ENCODE results near the gene OMD. TPM values are rescaled to one million over a fixed set of nuclear protein-coding genes. Genes with fewer than 3 reads are reported as not detected.
A peak's percentile ranks its signal among the peaks of the same experiment; 100 is the strongest.
"Not testable (repeated sequence)": the region's sequence is repeated elsewhere in the genome, so short reads cannot be mapped to it uniquely, and the experiment has no call there.

Gene OMD
- total RNA-seq, 1 donor from 2014 or later: not detected

- no peaks in the 10 kb centered on the region for H3K4me1 Mint-ChIP-seq
These were observed 8.8 kb upstream of the OMD start for GRCh38 chr9:92432972-92433548.

GRCh38 chr9:92432350-92432749 lies 8.1 kb upstream of the OMD start:
- H3K4me1 Mint-ChIP-seq: no peaks in the 10 kb centered on the region
- intact Hi-C loops (cut with micrococcal nuclease): no loop called here
- no peaks in the 10 kb centered on the region for H3K9me3 Mint-ChIP-seq
- H3K27me3 Mint-ChIP-seq: no peaks in the 10 kb centered on the region
- no peak overlapping the region for H3K27ac Mint-ChIP-seq
- no peak overlapping the region for H3K4me3 Mint-ChIP-seq
- DNase-seq: no peak
- H3K36me3 Mint-ChIP-seq (ENCODE audit: low read depth): peaks cover 1% of the 10 kb centered on the region

More at GRCh38 chr9:92432972-92433548, 8.8 kb upstream of the OMD start:
- intact Hi-C loops (cut with micrococcal nuclease): no loop called here
- Mint-ChIP-seq H3K4me3 (no peak overlapping the region), H3K27ac (no peak overlapping the region), H3K9me3 (no peaks in the 10 kb centered on the region), H3K27me3 (no peaks in the 10 kb centered on the region), H3K36me3 (ENCODE audit: low read depth) (peaks cover 1% of the 10 kb centered on the region)
- DNase-seq: no peak

- H3K9me3 Mint-ChIP-seq: no peaks in the 10 kb centered on the region
- no peaks in the 10 kb centered on the region for H3K27me3 Mint-ChIP-seq
- DNase-seq: no peak
- intact Hi-C loops (cut with micrococcal nuclease): no loop called here
- H3K4me3 Mint-ChIP-seq: no peak overlapping the region
- no peaks in the 10 kb centered on the region for H3K4me1 Mint-ChIP-seq
- H3K27ac Mint-ChIP-seq: no peak overlapping the region
- H3K36me3 Mint-ChIP-seq (ENCODE audit: low read depth): peaks cover 1% of the 10 kb centered on the region
These were observed 5.6 kb upstream of the OMD start for GRCh38 chr9:92429836-92430235.

GRCh38 chr9:92426501-92427145 lies 2.4 kb upstream of the OMD start:
- DNase-seq: peak; percentile 40
- intact Hi-C loops (cut with micrococcal nuclease): no loop called here
- Mint-ChIP-seq H3K27ac (no peak overlapping the region), H3K27me3 (no peaks in the 10 kb centered on the region), H3K4me1 (no peaks in the 10 kb centered on the region), H3K36me3 (ENCODE audit: low read depth) (peaks cover 1% of the 10 kb centered on the region), H3K9me3 (no peaks in the 10 kb centered on the region), H3K4me3 (no peak overlapping the region)

- Mint-ChIP-seq H3K27me3 (no peaks in the 10 kb centered on the region), H3K36me3 (ENCODE audit: low read depth) (no peaks in the 10 kb centered on the region), H3K4me3 (no peak overlapping the region), H3K27ac (no peak overlapping the region), H3K4me1 (no peaks in the 10 kb centered on the region), H3K9me3 (no peaks in the 10 kb centered on the region)
- intact Hi-C loops (cut with micrococcal nuclease): no loop called here
- no peak for DNase-seq
These were observed 1.2 kb upstream of the OMD start for GRCh38 chr9:92425474-92425873.

GRCh38 chr9:92423612-92424011 lies 659 bp downstream of the OMD start:
- H3K27me3 Mint-ChIP-seq: no peaks in the 10 kb centered on the region
- DNase-seq: no peak
- H3K36me3 Mint-ChIP-seq (ENCODE audit: low read depth): no peaks in the 10 kb centered on the region
- H3K9me3 Mint-ChIP-seq: no peaks in the 10 kb centered on the region
- H3K4me1 Mint-ChIP-seq: no peaks in the 10 kb centered on the region
- H3K27ac Mint-ChIP-seq: no peak overlapping the region
- no peak overlapping the region for H3K4me3 Mint-ChIP-seq
- intact Hi-C loops (cut with micrococcal nuclease): no loop called here

GRCh38 chr9:92422611-92423338 lies 1.5 kb downstream of the OMD start:
- no peak overlapping the region for H3K4me3 Mint-ChIP-seq
- intact Hi-C loops (cut with micrococcal nuclease): no loop called here
- H3K36me3 Mint-ChIP-seq (ENCODE audit: low read depth): no peaks in the 10 kb centered on the region

GRCh38 chr9:92414566-92414965 lies 9.7 kb downstream of the OMD start:
- H3K4me1 Mint-ChIP-seq: no peaks in the 10 kb centered on the region
- intact Hi-C loops (cut with micrococcal nuclease): no loop called here
- no peaks in the 10 kb centered on the region for H3K9me3 Mint-ChIP-seq
- H3K36me3 Mint-ChIP-seq (ENCODE audit: low read depth): no peaks in the 10 kb centered on the region
- no peak overlapping the region for H3K27ac Mint-ChIP-seq
- no peak for DNase-seq
- no peak overlapping the region for H3K4me3 Mint-ChIP-seq
- no peaks in the 10 kb centered on the region for H3K27me3 Mint-ChIP-seq

More at GRCh38 chr9:92422611-92423338, 1.5 kb downstream of the OMD start:
- Mint-ChIP-seq H3K9me3 (no peaks in the 10 kb centered on the region), H3K27me3 (no peaks in the 10 kb centered on the region), H3K4me1 (no peaks in the 10 kb centered on the region), H3K27ac (no peak overlapping the region)
- DNase-seq: no peak

- H3K27ac Mint-ChIP-seq; intact Hi-C loops (cut with micrococcal nuclease); H3K9me3 Mint-ChIP-seq; H3K4me3 Mint-ChIP-seq; DNase-seq; H3K27me3 Mint-ChIP-seq; H3K36me3 Mint-ChIP-seq (ENCODE audit: low read depth): not testable (repeated sequence)
- H3K4me1 Mint-ChIP-seq: peaks cover 11% of the 10 kb centered on the region
These were observed 13.1 kb downstream of the OMD start for GRCh38 chr9:92411157-92411556.

- H3K4me3 Mint-ChIP-seq: no peak overlapping the region
- H3K27me3 Mint-ChIP-seq: no peaks in the 10 kb centered on the region
- peaks cover 2% of the 10 kb centered on the region for H3K36me3 Mint-ChIP-seq (ENCODE audit: low read depth)
These were observed 15.4 kb downstream of the OMD start for GRCh38 chr9:92408747-92409478.

GRCh38 chr9:92407818-92408217 lies 16.5 kb downstream of the OMD start:
- H3K4me1 Mint-ChIP-seq: peaks cover 20% of the 10 kb centered on the region
- H3K4me3 Mint-ChIP-seq: no peak overlapping the region
- no peak overlapping the region for H3K27ac Mint-ChIP-seq
- H3K27me3 Mint-ChIP-seq: no peaks in the 10 kb centered on the region
- no peaks in the 10 kb centered on the region for H3K9me3 Mint-ChIP-seq
- peaks cover 2% of the 10 kb centered on the region for H3K36me3 Mint-ChIP-seq (ENCODE audit: low read depth)
- intact Hi-C loops (cut with micrococcal nuclease): no loop called here
- no peak for DNase-seq

More at GRCh38 chr9:92408747-92409478, 15.4 kb downstream of the OMD start:
- DNase-seq: no peak
- Mint-ChIP-seq H3K27ac (no peak overlapping the region), H3K9me3 (no peaks in the 10 kb centered on the region), H3K4me1 (peaks cover 20% of the 10 kb centered on the region)
- intact Hi-C loops (cut with micrococcal nuclease): no loop called here

GRCh38 chr9:92406477-92406876 lies 17.8 kb downstream of the OMD start:
- peak overlapping the region; percentile 56 for H3K4me3 Mint-ChIP-seq
- peak overlapping the region; percentile 78 for H3K27ac Mint-ChIP-seq
- intact Hi-C loops (cut with micrococcal nuclease): no loop called here
- H3K27me3 Mint-ChIP-seq: no peaks in the 10 kb centered on the region
- peaks cover 2% of the 10 kb centered on the region for H3K36me3 Mint-ChIP-seq (ENCODE audit: low read depth)
- DNase-seq: peak; percentile 85
- H3K4me1 Mint-ChIP-seq: peaks cover 23% of the 10 kb centered on the region
- no peaks in the 10 kb centered on the region for H3K9me3 Mint-ChIP-seq

- Mint-ChIP-seq H3K4me3 (peak overlapping the region; percentile 56), H3K9me3 (no peaks in the 10 kb centered on the region), H3K27me3 (no peaks in the 10 kb centered on the region), H3K27ac (peak overlapping the region; percentile 52), H3K36me3 (ENCODE audit: low read depth) (peaks cover 2% of the 10 kb centered on the region), H3K4me1 (peaks cover 23% of the 10 kb centered on the region)
- intact Hi-C loops (cut with micrococcal nuclease): no loop called here
- DNase-seq: no peak
These were observed 18.5 kb downstream of the OMD start for GRCh38 chr9:92405818-92406217.
